Measurements from ENCODE around the gene SCAF8. TPM values are rescaled to one million over a fixed set of nuclear protein-coding genes. Genes with fewer than 3 reads are reported as not detected.

Gene SCAF8
- total and polyA plus RNA-seq, 9 of the 15 experiments (the other 6 are each of a cell fraction or from before 2014, with no cell fraction given): 10.5 to 46.6 (median 23.2) TPM

- Histone ChIP-seq H3K27ac (ENCODE audit: extremely low read depth, low read depth, low read length) (no peak overlapping the region), H3K4me3 (no peak overlapping the region), H3K9ac (ENCODE audit: insufficient read depth in 1 of 2, low read depth in 2 of 2, low read length in 2 of 2) (no peak overlapping the region), H3K27me3 (ENCODE audit: control insufficient read depth in 2 of 2, insufficient read depth in 2 of 2, low read length in 2 of 2) (no peaks in the 10 kb centered on the region), H4K20me1 (replicated peaks; ENCODE audit: control insufficient read depth, insufficient read depth, low read length) (no peaks in the 10 kb centered on the region), H3K9me1 (ENCODE audit: control insufficient read depth, insufficient read depth, low read length) (no peaks in the 10 kb centered on the region), H2AFZ (ENCODE audit: low read depth, low read length) (no peak overlapping the region), H3K9me3 (replicated peaks; ENCODE audit: control insufficient read depth, insufficient read depth, low read depth, low read length) (no peaks in the 10 kb centered on the region), H3K36me3 (ENCODE audit: control insufficient read depth, insufficient read depth, low read length) (peaks cover 60% of the 10 kb centered on the region; the same call in 2 of the 3 replicates), H3K4me1 (replicated peaks in 1 of 2; ENCODE audit: control insufficient read depth in 2 of 2, insufficient read depth in 2 of 2, low read length in 2 of 2) (no peaks in the 10 kb centered on the region; a peak in 2 of 5 replicates), H3K4me2 (ENCODE audit: insufficient read depth, low read length) (no peak overlapping the region), H3K79me2 (ENCODE audit: control insufficient read depth, insufficient read depth, low read length) (peaks cover 71% of the 10 kb centered on the region)
- no TSS peak for BruUV-seq (replicated peaks)
- in situ Hi-C loops (cut with MboI) (no loop called here), intact Hi-C loops (cut with micrococcal nuclease) (no loop called here)
- TF ChIP-seq ETS2 (tag; IDR thresholded peaks at IDR 0.05; ENCODE audit: borderline replicate concordance, poor library complexity, severe bottlenecking): no peak
- CTCF ChIA-PET (ENCODE audit: low intra/inter-chr PET ratio): no interaction called here
- POLR2A ChIA-PET: interaction anchor here (1.2 to 1.5 kb wide), 2 partner anchors 16 to 21 kb away, joined by 3 to 5 read pairs; no protein-coding TSS in a partner anchor
- DNase-seq (ENCODE audit: extremely low read depth in 1 of 4, low spot score in 3 of 4) (no peak), ATAC-seq (no peak), FAIRE-seq (no peak)
- WGBS (ENCODE audit: insufficient coverage, low coverage, missing lambda C conversion rate): 84% methylated on average over 2 of the region's 2 CpGs
Measured at GRCh38 chr6:154785075-154785474, 51.9 kb downstream of the SCAF8 start.

GRCh38 chr6:154786144-154786868 is 53.1 kb downstream of the SCAF8 start:
- Histone ChIP-seq H3K36me3 (ENCODE audit: control insufficient read depth, insufficient read depth, low read length) (peaks cover 54% of the 10 kb centered on the region; the same call in 2 of the 3 replicates), H3K9ac (ENCODE audit: insufficient read depth in 1 of 2, low read depth in 2 of 2, low read length in 2 of 2) (no peak overlapping the region), H3K4me1 (replicated peaks in 1 of 2; ENCODE audit: control insufficient read depth in 2 of 2, insufficient read depth in 2 of 2, low read length in 2 of 2) (no peaks in the 10 kb centered on the region; a peak in 2 of 5 replicates), H3K9me3 (replicated peaks; ENCODE audit: control insufficient read depth, insufficient read depth, low read depth, low read length) (no peaks in the 10 kb centered on the region), H3K9me1 (ENCODE audit: control insufficient read depth, insufficient read depth, low read length) (no peaks in the 10 kb centered on the region), H3K4me3 (no peak overlapping the region), H3K79me2 (ENCODE audit: control insufficient read depth, insufficient read depth, low read length) (peaks cover 71% of the 10 kb centered on the region), H2AFZ (ENCODE audit: low read depth, low read length) (no peak overlapping the region), H4K20me1 (replicated peaks; ENCODE audit: control insufficient read depth, insufficient read depth, low read length) (no peaks in the 10 kb centered on the region), H3K27ac (ENCODE audit: extremely low read depth, low read depth, low read length) (no peak overlapping the region), H3K27me3 (ENCODE audit: control insufficient read depth in 2 of 2, insufficient read depth in 2 of 2, low read length in 2 of 2) (no peaks in the 10 kb centered on the region), H3K4me2 (ENCODE audit: insufficient read depth, low read length) (no peak overlapping the region)
- POLR2A ChIA-PET: interaction anchor here (1.2 kb wide), 1 partner anchor 18 kb away, joined by 3 read pairs; no protein-coding TSS in a partner anchor
- FAIRE-seq (no peak), DNase-seq (ENCODE audit: extremely low read depth in 1 of 4, low spot score in 3 of 4) (no peak), ATAC-seq (no peak; the same call in 2 of the 3 replicates)
- intact Hi-C loops (cut with micrococcal nuclease): no loop called here
- CTCF ChIA-PET (ENCODE audit: low intra/inter-chr PET ratio): no interaction called here
- in situ Hi-C loops (cut with MboI): no loop called here
- 84% methylated on average over 9 of the region's 9 CpGs for WGBS (ENCODE audit: insufficient coverage, low coverage, missing lambda C conversion rate)
- BruUV-seq (replicated peaks): no TSS peak
- TF ChIP-seq KDM2B (CRISPR knock-in tag; IDR thresholded peaks at IDR 0.05) (no peak), PHF21A (IDR thresholded peaks at IDR 0.05; ENCODE audit: borderline replicate concordance, low read depth) (no peak), FOXA3 (CRISPR knock-in tag; conservative IDR thresholded peaks at IDR 0.05 in 1 of 2, IDR thresholded peaks at IDR 0.05 in 1 of 2) (no peak), ZBTB1 (CRISPR knock-in tag; IDR thresholded peaks at IDR 0.05; ENCODE audit: borderline replicate concordance, low read depth) (no peak), TBP (optimal IDR thresholded peaks at IDR 0.05; ENCODE audit: low read depth, low read length) (no peak), E4F1 (CRISPR knock-in tag; IDR thresholded peaks at IDR 0.05; ENCODE audit: borderline replicate concordance) (no peak)

All from K562 (cell line).